OCI-LY3 (cell line): ENCODE data around the gene AARS2.

Experiments
- H2AFZ ChIP-seq: fragments of 200-600, 300-600 bp; shearing (Covaris generic); 2 replicates; pipeline ENCODE4 v1.6.0; 2014; ENCODE audit warnings: antibody characterized with exemption, low read depth, low read length
- H3K27ac ChIP-seq: fragments of 200-600, 300-600 bp; sonication (generic); 2 replicates; pipeline ENCODE4 v1.5.1; 2014; ENCODE audit warnings: mild to moderate bottlenecking, low read length, moderate library complexity, mixed read lengths
- H3K27me3 ChIP-seq: fragments of 200-600, 300-600 bp; sonication (generic); 2 replicates; pipeline ENCODE4 v1.6.1; 2014; ENCODE audit warnings: low read depth, low read length, mixed read lengths
- H3K36me3 ChIP-seq: fragments of 200-600, 300-600 bp; sonication (generic); replicated peaks from 2 replicates; pipeline ENCODE3; 2014; ENCODE audit warnings: low read depth, low read length, mixed read lengths
- H3K4me1 ChIP-seq: fragments of 300-600, 200-600 bp; sonication (generic); 2 replicates; pipeline ENCODE4 v1.6.1; 2014; ENCODE audit warnings: low read length, mixed read lengths
- H3K4me2 ChIP-seq: fragments of 200-600, 300-600 bp; sonication (generic); 2 replicates; pipeline ENCODE4 v1.6.1; 2014; ENCODE audit warnings: low read length, mixed read lengths
- H3K4me3 ChIP-seq: fragments of 300-600, 200-600 bp; sonication (generic); 2 replicates; pipeline ENCODE4 v1.5.1; 2014; ENCODE audit warnings: antibody characterized with exemption, mild to moderate bottlenecking, low read length, moderate library complexity
- H3K79me2 ChIP-seq: fragments of 300-600, 200-600 bp; shearing (Covaris generic); 2 replicates; pipeline ENCODE4 v1.6.1; 2014; ENCODE audit warnings: mild to moderate bottlenecking, low read length, mixed read lengths
- H3K9ac ChIP-seq: fragments of 300-600, 200-600 bp; shearing (Covaris generic); 2 replicates; pipeline ENCODE4 v1.6.0; 2014; ENCODE audit warnings: mild to moderate bottlenecking, low read length, moderate library complexity
- H3K9me3 ChIP-seq: fragments of 200-600, 300-600 bp; shearing (Covaris generic); 2 replicates; pipeline ENCODE4 v1.6.1; 2014; ENCODE audit warnings: low read length, mixed read lengths; ENCODE audit not compliant: insufficient read depth
- H4K20me1 ChIP-seq: fragments of 200-600, 300-600 bp; sonication (generic); 2 replicates; pipeline ENCODE4 v1.6.1; 2016; ENCODE audit warnings: low read length, mixed read lengths; ENCODE audit not compliant: insufficient read depth
- CTCF ChIP-seq: fragments of 200-600, 300-600 bp; sonication (generic); IDR thresholded peaks from 2 replicates; pipeline ENCODE4 v1.5.1; 2014; ENCODE audit warnings: antibody characterized with exemption, low read length, low read depth
- EZH2phosphoT487 ChIP-seq: fragments of 200-600 bp; shearing (Covaris generic); IDR thresholded peaks from 2 replicates; pipeline ENCODE4 v1.6.1; 2018; ENCODE audit warnings: antibody characterized with exemption, mixed run types, low read depth

The AARS2 gene

GRCh38 chr6:44301782-44302564 lies 11.2 kb downstream of the AARS2 start:
- Histone ChIP-seq H4K20me1 (peaks cover 3% of the 10 kb centered on the region; the same call in 1 of the 2 replicates), H2AFZ (no peak overlapping the region), H3K9me3 (no peaks in the 10 kb centered on the region), H3K36me3 (peaks cover 67% of the 10 kb centered on the region), H3K27me3 (no peaks in the 10 kb centered on the region), H3K9ac (no peak overlapping the region), H3K4me3 (no peak overlapping the region), H3K79me2 (no peaks in the 10 kb centered on the region), H3K27ac (no peak overlapping the region), H3K4me1 (no peaks in the 10 kb centered on the region), H3K4me2 (no peak overlapping the region)
- TF ChIP-seq EZH2phosphoT487 (no peak), CTCF (no peak)

DNA sequence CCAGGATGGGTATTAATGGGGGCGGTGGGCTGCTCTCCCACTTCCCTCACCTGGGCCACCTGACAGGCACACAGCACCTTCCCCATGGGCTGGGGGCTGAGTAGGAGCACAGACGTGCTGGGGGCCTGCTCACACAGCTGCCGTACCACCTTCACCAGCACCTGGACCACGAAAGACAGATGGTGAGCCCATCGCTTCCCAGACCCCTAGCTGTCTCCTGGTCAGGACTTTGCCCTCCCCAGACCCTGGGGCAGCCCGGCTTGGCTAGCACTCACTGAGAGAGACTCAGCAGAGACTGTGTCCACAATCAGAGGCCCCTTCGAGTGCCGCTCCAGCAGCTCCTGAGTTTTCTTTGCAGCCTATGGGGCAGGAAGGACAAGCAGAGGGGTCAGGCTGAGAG lies 12.0 kb downstream of the AARS2 start:
- H3K9me3 ChIP-seq, result no peaks in the 10 kb centered on the region
- no peak overlapping the region for H2AFZ ChIP-seq
- H3K4me1 ChIP-seq, result no peaks in the 10 kb centered on the region
- no peak overlapping the region for H3K4me3 ChIP-seq
- no peaks in the 10 kb centered on the region for H3K79me2 ChIP-seq
- peaks cover 59% of the 10 kb centered on the region for H3K36me3 ChIP-seq
- TF ChIP-seq CTCF (no peak), EZH2phosphoT487 (no peak)
- H3K9ac ChIP-seq, result no peak overlapping the region
- H3K4me2 ChIP-seq, result no peak overlapping the region
- H3K27me3 ChIP-seq, result no peaks in the 10 kb centered on the region
- H3K27ac ChIP-seq, result no peak overlapping the region
- H4K20me1 ChIP-seq, result peaks cover 3% of the 10 kb centered on the region; the same call in 1 of the 2 replicates

- no peak overlapping the region for H3K4me3 ChIP-seq
- H3K79me2 ChIP-seq, result no peaks in the 10 kb centered on the region
- H3K9ac ChIP-seq, result no peak overlapping the region
- peaks cover 3% of the 10 kb centered on the region; the same call in 1 of the 2 replicates for H4K20me1 ChIP-seq
- H3K9me3 ChIP-seq, result no peaks in the 10 kb centered on the region
- TF ChIP-seq CTCF (no peak), EZH2phosphoT487 (no peak)
- H3K4me2 ChIP-seq, result no peak overlapping the region
- peaks cover 52% of the 10 kb centered on the region for H3K36me3 ChIP-seq
- H3K4me1 ChIP-seq, result no peaks in the 10 kb centered on the region
- no peak overlapping the region for H3K27ac ChIP-seq
- H3K27me3 ChIP-seq, result no peaks in the 10 kb centered on the region
- no peak overlapping the region for H2AFZ ChIP-seq
Measured at GRCh38 chr6:44300292-44300823, 12.8 kb downstream of the AARS2 start.

DNA sequence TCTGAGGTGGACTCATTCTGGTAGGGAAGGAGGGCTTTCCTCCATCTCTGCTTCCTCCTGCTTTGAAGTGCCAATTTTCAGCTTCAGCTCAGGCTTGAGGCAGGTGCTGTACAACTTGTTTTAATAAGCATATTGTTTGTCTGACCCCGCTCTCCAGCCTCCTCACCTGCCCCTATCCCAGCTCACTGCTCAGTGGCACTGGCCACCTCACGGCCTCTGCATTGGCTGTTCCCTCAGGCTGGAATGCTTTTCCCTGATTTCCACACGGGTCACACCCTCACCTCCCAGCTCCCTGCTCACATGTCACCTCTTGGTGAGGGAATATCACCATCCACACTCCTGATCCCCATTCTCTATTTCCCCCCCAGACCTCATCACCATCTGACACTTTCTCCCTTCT lies 14.3 kb downstream of the AARS2 start:
- no peaks in the 10 kb centered on the region for H3K27me3 ChIP-seq
- H3K36me3 ChIP-seq, result peaks cover 38% of the 10 kb centered on the region
- H2AFZ ChIP-seq, result no peak overlapping the region
- no peak overlapping the region for H3K9ac ChIP-seq
- no peaks in the 10 kb centered on the region for H3K79me2 ChIP-seq
- H3K27ac ChIP-seq, result no peak overlapping the region
- no peaks in the 10 kb centered on the region for H4K20me1 ChIP-seq
- no peaks in the 10 kb centered on the region for H3K4me1 ChIP-seq
- TF ChIP-seq EZH2phosphoT487, result no peak
- no peak for TF ChIP-seq CTCF
- H3K9me3 ChIP-seq, result no peaks in the 10 kb centered on the region
- H3K4me3 ChIP-seq, result no peak overlapping the region
- no peak overlapping the region for H3K4me2 ChIP-seq
